NCI-H1092 treated with DMSO at 0.1 percent for 48 hours (cell line): ENCODE results near the gene AOC3.
"Not testable (repeated sequence)": the region's sequence is repeated elsewhere in the genome, so short reads cannot be mapped to it uniquely, and the experiment has no call there.

Source experiments
- DNase-seq: peaks from one replicate; lab custom pipeline; 2025; lab: John Stamatoyannopoulos, UW

The AOC3 gene

DNA sequence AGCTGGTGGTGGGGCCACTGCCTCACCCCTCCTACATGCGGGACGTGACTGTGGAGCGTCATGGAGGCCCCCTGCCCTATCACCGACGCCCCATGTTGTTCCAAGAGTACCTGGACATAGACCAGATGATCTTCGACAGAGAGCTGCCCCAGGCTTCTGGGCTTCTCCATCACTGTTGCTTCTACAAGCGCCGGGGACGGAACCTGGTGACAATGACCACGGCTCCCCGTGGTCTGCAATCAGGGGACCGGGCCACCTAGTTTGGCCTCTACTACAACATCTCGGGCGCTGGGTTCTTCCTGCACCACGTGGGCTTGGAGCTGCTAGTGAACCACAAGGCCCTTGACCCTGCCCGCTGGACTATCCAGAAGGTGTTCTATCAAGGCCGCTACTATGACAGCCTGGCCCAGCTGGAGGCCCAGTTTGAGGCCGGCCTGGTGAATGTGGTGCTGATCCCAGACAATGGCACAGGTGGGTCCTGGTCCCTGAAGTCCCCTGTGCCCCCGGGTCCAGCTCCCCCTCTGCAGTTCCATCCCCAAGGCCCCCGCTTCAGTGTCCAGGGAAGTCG, 16.8 kb downstream of the AOC3 start:
- not testable (repeated sequence) for DNase-seq

DNA sequence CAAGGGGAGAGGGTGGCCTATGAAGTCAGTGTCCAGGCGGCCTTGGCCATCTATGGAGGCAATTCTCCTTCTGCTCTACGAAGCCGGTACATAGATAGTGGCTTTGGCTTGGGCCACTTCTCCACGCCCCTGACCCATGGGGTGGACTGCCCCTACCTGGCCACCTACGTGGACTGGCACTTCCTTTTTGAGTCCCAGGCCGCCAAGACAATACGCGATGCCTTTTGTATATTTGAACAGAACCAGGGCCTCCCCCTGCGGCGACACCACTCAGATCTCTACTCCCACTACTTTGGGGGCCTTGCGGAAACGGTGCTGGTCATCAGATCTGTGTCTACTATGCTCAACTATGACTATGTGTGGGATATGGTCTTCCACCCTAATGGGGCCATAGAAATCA, 17.3 kb downstream of the AOC3 start:
- no peak for DNase-seq

DNA sequence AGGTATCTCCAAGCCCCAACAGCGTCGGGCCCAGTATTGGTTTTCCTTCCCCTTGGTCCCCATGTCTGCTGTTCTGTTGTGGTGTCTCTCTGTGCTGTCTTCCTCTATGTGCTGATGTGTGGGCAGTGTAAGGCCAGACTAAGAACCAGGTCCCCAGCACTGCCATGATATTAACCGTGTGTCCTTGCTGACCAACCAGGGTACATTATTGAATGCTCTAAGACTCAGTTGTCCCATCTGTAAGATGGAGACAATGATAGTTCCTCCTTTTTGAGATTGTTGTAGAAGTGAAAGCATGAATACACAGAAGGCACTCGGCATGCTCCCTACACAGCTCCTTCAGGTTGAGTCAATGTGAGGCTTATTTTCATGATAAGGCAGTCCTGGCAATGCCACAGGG, 20.6 kb downstream of the AOC3 start:
- DNase-seq: no peak

DNA sequence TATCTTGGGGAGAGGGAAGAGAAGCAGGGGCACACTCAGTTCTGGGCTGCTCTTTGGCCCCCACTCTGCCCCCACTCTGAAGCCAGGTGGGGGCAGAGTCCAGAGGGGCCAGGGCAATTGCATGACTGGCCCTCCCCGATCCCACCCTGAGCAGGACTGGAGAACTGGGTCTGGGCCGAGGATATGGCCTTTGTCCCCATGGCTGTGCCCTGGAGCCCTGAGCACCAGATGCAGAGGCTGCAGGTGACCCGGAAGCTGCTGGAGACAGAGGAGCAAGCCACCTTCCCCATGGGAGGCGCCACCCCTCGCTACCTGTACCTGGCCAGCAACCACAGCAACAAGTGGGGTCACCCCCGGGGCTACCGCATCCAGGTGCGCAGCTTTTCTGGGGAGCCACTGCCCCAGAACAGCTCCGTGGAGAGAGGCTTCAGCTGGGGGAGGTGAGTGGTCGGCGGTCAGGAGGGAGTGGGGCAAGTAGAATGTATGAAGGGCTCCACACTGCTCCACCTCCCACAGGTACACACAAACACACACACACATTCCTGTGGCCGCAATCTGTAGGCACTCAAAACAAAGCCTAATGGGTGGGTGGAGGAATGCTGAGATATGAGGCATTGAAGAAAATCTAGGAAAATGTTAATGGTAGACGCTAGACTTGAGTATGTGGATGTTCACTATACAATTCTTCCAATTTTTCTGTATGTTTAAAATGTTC, 21.4 kb downstream of the AOC3 start:
- DNase-seq: no peak

DNA sequence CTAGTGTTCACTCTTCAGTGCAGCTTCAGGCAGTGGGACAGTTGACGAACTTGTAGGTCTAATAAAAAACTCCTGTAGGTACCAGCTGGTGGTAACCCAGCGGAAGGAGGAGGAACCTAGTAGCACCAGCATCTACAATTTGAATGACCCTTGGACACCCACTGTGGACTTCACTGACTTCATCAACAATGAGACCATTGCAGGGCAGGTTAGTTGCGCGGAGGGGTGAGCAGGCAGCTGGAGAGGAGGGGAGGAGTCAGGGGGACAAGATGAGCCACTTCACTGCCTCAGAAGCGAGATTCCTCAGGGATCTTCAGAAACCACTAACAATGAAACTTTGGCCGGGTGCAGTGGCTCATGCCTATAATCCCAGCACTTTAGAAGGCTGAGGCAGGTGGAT, 22.3 kb downstream of the AOC3 start:
- no peak for DNase-seq

DNA sequence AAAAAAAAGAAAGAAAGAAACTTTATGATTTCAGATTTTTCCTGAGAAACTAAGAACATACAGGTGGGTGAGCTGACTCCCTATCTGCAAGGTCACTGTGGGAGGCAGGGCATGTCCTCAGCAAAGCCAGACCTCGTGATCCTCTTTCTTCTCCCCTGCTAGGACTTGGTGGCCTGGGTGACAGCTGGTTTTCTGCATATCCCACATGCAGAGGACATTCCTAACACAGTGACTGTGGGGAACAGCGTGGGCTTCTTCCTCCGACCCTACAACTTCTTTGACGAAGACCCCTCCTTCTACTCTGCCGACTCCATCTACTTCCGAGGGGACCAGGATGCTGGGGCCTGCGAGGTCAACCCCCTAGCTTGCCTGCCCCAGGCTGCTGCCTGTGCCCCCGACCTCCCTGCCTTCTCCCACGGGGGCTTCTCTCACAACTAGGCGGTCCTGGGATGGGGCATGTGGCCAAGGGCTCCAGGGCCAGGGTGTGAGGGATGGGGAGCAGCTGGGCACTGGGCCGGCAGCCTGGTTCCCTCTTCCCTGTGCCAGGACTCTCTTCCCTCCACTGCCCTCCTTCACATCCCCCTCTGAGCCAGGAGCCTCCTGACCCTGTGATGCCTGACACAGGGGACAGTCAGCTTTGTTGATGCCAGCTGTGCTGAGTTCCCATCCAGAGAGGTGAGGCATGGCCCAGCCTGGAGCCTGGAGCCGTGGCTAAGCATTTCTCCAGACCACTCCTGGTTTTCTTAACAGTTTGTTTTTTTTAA, 23.1 kb downstream of the AOC3 start:
- not testable (repeated sequence) for DNase-seq

GRCh38 chr17:42877037-42877436, 26.0 kb downstream of the AOC3 start:
- DNase-seq: no peak

DNA sequence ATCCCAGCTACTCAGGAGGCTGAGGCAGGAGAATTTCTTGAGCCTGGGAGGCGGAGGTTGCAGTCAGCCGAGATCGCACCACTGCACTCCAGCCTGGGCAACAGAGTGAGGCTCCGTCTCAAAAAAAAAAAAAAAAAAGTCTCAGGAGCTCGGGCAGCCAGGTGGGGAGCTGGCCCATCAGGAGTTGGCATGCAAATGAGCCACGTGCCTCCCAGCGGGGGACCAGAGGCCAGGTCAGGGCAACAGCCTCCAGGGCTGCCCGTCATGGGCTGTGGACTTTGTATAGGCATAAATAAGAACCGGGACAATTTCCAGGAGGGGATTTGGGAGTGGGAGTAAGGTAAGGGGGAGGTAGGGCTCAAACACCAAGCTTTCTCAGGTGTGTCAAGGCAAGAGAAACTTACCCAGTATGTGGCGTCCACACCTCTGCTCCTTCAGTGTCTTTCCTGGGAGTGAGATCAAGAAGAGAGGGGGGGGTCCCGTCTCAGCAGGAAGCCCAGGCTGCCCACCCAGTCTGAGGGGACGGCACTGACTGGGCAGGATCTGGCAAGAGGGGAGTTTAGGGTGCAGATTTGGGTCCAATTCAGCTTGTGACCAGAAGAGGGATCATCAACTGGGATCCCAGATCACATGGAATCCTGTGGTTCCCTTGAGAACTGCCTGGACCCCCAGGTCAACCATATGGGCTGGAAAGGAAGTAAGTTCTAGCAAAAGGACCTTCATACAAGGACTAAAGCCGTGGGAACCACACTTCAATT, 27.3 kb downstream of the AOC3 start:
- DNase-seq: no peak

GRCh38 chr17:42878924-42879595, 28.1 kb downstream of the AOC3 start:
- DNase-seq: no peak

- no peak for DNase-seq
These were observed 28.6 kb downstream of the AOC3 start for GRCh38 chr17:42879596-42879985.

DNA sequence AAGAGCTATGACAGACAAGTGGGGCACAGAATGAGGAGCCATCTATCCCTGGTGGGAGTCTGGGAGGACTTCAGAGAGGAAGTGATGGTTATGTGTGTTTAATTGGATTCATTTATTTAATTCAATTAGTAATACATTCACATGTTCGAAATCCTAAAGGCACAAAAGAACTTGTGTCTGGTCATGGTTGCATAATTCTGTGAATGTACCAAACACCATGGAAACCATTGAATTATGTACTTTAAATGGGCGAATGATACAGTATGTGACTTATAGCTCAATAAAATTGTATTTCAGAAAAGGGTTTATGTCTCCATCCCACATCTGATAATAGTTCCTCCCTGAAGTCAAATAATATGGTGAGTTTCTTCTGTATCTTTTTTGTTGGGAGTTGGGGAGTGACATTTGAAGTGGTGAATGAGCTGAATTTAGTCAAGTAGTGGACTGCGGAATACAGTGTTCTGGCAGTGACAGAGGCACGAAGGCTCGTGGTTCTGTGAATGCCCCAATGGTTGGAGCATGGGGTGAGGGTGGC, 29.8 kb downstream of the AOC3 start:
- DNase-seq: no peak

DNA sequence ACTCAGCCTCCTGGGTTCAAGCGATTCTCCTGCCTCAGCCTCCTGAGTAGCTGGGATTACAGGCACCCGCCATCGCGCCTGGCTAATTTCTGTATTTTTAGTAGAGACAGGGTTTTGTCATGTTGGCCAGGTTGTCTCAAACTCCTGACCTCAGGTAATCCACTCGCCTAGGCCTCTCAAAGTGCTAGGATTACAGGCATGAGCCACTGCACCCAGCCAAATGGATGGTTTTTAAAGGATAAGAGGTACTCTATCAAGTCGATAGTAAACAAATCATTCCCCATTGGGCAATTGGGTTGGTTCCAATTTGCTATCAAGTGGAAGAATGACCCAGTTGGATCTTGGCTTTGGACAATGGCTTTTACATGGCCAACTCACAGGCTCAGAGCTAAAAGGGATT, 30.7 kb downstream of the AOC3 start:
- peak; percentile 93 for DNase-seq

DNA sequence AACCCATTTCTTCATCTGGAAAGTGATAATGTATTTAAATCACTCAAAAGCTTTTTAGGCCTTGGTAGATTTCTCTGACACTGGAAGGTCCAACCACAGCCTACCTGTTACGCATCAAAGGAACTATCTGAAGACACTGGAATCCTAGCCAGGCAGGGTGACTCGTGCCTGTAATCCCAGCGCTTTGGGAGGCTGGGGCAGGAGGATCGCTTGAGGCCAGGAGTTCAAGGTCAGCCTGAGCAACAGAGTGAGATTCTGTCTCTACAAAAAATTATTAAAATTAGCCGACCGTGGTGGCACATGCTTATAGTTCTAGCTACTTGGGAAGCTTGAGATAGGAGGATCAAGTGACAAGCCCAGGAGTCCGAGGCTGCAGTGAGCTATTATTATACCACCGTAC, 31.2 kb downstream of the AOC3 start:
- DNase-seq: no peak

- DNase-seq: no peak
These were observed 33.0 kb downstream of the AOC3 start for GRCh38 chr17:42883802-42884558.

DNA sequence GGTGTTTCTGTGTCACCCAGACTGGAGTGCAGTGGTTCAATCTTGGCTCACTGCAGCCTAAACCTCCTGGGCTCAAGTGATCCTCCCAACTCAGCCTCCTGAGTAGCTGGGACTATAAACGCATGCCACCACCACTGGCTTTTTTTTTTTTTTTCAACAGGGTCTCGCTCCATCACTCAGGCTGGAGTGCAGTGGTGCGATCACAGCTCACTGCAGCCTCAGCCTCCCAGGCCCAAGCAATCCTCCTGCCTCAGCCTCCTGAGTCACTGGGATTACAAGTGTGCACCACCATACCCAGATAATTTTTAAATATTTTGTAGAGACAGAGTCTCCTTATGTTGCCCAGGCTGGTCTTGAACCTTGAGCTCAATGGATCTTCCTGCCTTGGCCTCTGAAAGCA, 34.8 kb downstream of the AOC3 start:
- DNase-seq: not testable (repeated sequence)

GRCh38 chr17:42886283-42887176, 35.5 kb downstream of the AOC3 start:
- no peak for DNase-seq

- no peak for DNase-seq
These were observed 38.8 kb downstream of the AOC3 start for GRCh38 chr17:42889809-42890208.

GRCh38 chr17:42891539-42892152, 40.6 kb downstream of the AOC3 start:
- peak; percentile 28 for DNase-seq

DNA sequence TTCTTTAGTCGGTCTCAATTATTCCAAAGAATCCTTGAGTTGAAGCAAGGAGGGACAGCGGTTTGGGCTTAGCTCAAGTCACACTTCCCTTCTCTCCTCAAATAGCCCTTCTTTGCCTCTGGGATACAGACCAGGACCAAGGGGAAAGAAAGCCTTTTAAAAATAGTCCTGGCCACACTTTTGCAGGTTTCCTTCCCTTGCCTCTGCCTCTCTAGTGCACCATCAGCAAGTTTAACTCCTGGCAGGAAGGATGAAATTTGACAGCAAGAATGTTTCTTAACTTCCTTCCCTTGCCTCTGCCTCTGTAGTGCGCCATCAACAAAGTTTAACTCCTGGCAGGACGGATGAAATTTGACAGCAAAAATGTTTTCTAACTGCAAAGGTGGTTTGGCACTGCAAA, 42.4 kb downstream of the AOC3 start:
- no peak for DNase-seq
